Left ventricle myocardium superior (tissue), 1 donor: ENCODE results near the gene HECTD2. TPM values are rescaled to one million over a fixed set of nuclear protein-coding genes. Genes with fewer than 3 reads are reported as not detected.

Experiments
- ATAC-seq: fragments of 200-7000 bp; cut with Tn5 transposase; one replicate; pipeline ENCODE4 v1.9.1; 2020; ENCODE audit warnings: mild to moderate bottlenecking, moderate library complexity
- DNase-seq: peaks from one replicate; pipeline ENCODE4 v3.0.0-alpha.2; 2020
- intact Hi-C: fragments of 100-400 bp; cut with micrococcal nuclease; formaldehyde crosslinking; loops from one replicate; pipeline ENCODE4 v1.11.0; 2022
- total RNA-seq: library from RNA; stranded (reverse); fragmentation: NEBNext Ultra II Directional; extraction: Animal tissue kit (Norgen Biotek cat#: 25700); gene quantifications from one replicate; pipeline ENCODE4 v1.2.1, GENCODE V29; 2021
- donor health status: DM: no; HTN: yes; CAD: no; lungs with severe emphysema.

The HECTD2 gene
- total RNA-seq, 1 donor from 2014 or later = 3.0 TPM

- intact Hi-C loops = no loop called here
- DNase-seq (no peak), ATAC-seq (no peak)
Observed at GRCh38 chr10:91464500-91464899, 54.4 kb downstream of the HECTD2 start.

DNA sequence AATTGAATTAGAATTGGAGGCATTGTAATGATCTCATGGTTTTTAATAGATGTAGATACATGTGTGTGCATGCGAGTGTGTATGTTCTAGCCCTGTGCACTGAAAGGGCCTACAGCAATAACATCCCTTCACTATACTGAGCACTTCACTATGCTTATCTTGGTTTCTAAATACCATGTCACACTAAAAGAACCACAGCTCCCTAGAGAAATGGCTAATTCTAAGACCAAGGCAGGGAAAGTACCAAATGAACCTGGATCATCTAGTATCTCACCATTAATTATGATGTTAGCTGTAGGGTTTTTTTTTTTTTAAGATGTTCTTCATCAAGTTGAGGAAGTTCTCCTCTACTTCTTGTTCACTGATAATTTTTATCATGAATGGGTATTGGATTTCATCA is 55.1 kb downstream of the HECTD2 start:
- ATAC-seq = no peak
- intact Hi-C loops = no loop called here
- DNase-seq = no peak

- intact Hi-C loops = no loop called here
- ATAC-seq = no peak
- DNase-seq = peak; percentile 13
Observed at GRCh38 chr10:91467114-91467513, 57.0 kb downstream of the HECTD2 start.

DNA sequence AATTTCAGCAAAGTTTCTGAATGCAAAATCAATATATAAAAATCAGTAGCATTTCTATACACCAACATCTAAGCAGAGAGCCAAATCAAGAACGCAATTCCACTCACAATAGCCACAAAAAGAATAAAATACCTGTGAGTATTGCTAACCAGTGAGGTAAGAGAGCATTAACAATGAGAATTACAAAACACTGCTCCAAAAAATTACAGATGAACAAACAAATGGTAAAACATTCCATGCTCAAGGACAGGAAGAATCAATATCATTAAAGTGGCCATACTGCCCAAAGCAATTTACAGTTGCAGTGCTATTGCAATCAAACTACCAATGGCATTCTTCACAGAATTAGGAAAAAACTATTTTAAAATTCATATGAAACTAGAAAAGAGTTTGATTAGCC is 61.5 kb downstream of the HECTD2 start:
- ATAC-seq = no peak
- no peak for DNase-seq
- intact Hi-C loops = no loop called here

GRCh38 chr10:91472911-91473310 is 62.8 kb downstream of the HECTD2 start:
- ATAC-seq (no peak), DNase-seq (no peak)
- intact Hi-C loops = no loop called here

- ATAC-seq (no peak), DNase-seq (no peak)
- intact Hi-C loops = no loop called here
Observed at GRCh38 chr10:91474009-91474408, 63.9 kb downstream of the HECTD2 start.

DNA sequence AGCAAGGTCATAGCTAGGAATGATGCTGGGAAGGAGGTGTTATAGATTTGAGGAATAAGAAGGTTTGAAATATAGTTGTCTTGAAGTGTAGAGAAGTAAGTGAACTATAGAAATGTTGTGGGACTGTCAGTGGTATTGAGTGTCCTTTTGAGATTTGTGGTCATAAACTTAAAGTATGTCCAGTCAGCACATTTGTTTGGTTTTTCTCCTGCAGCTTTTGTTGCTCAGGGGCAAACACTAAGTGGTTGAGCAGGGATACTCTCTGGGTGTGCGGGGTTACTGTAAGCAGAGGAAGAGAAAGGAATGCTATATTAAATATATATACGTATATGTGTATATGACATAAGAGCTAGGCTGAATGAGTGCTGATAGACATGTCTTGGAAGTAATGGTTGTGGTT is 67.1 kb downstream of the HECTD2 start:
- ATAC-seq = no peak
- intact Hi-C loops = no loop called here

DNA sequence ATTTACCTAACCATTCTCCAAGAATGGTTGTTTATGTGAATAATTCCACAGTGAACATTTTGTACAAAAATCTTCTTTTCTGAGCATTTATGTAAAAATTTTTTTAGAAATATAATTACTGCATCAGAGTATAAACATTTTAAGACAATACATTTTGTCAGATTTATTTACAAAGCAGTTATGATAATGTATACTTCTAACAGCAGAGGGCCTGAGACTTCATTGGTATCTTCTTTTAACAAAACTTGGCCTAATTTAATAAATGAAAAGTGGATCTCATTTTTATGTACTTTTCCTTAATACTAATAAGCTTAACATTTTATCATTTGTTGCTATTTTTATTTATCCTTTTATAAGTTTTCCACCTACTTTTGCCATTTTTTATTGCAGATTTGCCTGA is 69.4 kb downstream of the HECTD2 start:
- no peak for ATAC-seq
- no peak for DNase-seq
- intact Hi-C loops = no loop called here

More for the DNA sequence above, 67.1 kb downstream of the HECTD2 start:
- no peak for DNase-seq

DNA sequence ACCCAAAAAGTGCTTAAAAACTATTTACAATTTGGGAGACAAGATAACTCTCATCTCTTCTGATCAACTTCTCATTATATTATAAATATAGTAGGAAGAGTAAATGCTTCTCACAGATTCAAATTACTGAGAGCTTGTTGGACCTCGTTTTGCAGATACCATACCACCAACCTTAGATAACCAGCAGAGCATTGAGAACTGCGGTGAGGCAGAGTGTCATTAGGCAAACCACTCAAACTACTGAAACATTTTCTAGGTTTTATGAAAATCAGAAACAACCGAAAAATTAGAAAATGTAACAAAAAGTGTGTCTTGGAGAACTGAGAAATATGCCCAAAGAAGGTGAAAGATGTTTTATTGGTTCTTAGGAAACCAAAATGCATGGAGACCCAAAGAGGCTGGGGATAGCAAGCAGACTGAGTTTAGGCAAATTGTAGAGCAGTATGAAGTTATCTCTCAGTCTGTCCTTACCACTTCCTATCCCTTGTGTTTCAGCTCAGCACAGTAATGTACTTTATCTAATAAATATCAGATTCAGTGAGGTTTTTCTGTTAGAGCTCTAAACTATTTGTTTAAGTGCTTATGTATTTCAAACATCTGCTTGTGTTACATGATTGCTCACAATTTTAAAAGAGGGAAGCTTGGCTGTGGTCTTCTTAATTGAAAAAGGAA is 77.9 kb downstream of the HECTD2 start:
- ATAC-seq = no peak
- intact Hi-C loops = no loop called here
- DNase-seq = no peak

GRCh38 chr10:91493313-91493712 is 83.2 kb downstream of the HECTD2 start:
- DNase-seq (no peak), ATAC-seq (no peak)
- intact Hi-C loops = no loop called here

- ATAC-seq (no peak), DNase-seq (no peak)
- intact Hi-C loops = loop anchor here (5.0 kb wide), 1 partner anchor 142 kb away; no protein-coding TSS in a partner anchor
Observed at GRCh38 chr10:91495402-91495801, 85.3 kb downstream of the HECTD2 start.

- no peak for DNase-seq
- intact Hi-C loops = loop anchor here (5.0 kb wide), 1 partner anchor 141 kb away; no protein-coding TSS in a partner anchor
- no peak for ATAC-seq
Observed at GRCh38 chr10:91496016-91496415, 85.9 kb downstream of the HECTD2 start.

GRCh38 chr10:91511549-91512330 is 101.6 kb downstream of the HECTD2 start:
- intact Hi-C loops = no loop called here
- no peak for DNase-seq
- ATAC-seq = no peak

DNA sequence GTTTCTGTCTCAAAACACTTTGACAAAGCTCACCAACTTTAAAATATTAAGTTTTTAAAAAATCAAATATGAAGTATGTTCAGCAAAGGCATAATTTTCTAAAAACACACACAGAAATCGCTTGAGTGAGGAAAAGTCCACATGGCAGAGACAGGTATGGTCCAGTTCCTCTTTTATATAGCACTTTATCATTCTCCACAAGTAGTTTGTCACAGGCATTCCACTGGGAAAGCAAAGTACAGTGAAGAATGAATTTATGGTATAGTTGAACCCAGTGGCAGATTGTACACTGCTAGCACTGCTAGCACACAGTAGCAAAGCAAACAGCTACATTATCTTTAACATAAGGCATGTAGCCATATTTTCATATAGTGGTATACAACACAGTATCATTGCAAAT is 102.3 kb downstream of the HECTD2 start:
- intact Hi-C loops = no loop called here
- no peak for ATAC-seq
- no peak for DNase-seq

DNA sequence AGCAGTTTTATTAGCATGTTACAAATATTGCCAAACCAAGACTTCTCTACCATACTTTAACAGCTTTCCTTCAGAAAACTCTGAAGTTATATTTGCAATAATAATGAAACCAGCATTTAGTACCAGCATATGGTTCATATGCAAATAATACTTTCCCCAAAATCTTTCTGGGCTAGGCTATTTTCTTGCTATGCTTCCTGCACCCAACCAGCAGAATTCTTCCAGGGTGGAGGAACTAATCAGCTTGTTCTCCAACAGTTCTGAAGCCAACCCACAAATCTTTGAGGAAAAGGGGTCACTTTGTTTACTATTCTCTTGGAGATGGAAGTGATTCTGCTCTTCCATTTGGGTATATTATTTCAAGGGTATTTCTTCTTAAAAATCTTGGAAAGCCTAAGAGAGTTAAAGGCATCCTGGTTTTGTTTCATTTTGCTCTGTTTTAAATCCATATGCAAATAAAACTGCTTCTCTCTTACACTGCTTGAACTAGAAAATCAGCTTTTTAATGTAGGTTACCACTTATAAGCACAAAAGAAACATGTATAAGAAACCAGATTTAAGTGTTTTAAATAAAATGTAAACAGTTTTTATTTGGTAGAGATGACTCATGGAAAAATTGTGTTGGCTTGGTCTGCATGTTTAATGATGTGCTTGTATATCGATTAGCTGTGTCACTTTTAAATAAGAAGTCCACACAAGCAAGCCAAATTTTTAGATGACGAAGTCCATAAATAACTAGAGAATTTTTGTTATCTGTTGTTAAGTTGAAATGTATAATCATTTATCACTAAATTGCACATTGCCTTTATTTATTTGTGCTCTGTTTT is 103.7 kb downstream of the HECTD2 start:
- DNase-seq = no peak
- intact Hi-C loops = no loop called here
- ATAC-seq = no peak

- intact Hi-C loops = no loop called here
- ATAC-seq (no peak), DNase-seq (no peak)
Observed at GRCh38 chr10:91514787-91515186, 104.6 kb downstream of the HECTD2 start.

DNA sequence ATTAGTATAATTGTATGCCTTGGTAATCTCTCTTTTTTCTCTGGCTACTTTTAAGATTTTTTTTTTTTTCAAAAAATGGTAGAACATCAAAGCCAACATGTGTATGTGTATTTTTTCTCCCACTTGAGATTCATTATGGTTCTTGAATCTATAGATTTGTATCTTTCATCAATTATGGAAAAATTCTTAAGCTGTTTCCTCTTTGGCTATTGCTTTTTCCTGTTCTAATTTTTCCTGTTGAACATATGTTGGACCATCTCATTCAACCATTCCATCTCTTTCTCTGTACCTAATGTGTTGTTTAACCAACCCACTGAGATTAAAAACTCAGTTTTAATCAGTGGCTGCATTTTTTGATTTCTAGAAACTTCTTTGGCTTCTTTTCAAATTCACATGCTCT is 107.2 kb downstream of the HECTD2 start:
- DNase-seq = no peak
- intact Hi-C loops = no loop called here

DNA sequence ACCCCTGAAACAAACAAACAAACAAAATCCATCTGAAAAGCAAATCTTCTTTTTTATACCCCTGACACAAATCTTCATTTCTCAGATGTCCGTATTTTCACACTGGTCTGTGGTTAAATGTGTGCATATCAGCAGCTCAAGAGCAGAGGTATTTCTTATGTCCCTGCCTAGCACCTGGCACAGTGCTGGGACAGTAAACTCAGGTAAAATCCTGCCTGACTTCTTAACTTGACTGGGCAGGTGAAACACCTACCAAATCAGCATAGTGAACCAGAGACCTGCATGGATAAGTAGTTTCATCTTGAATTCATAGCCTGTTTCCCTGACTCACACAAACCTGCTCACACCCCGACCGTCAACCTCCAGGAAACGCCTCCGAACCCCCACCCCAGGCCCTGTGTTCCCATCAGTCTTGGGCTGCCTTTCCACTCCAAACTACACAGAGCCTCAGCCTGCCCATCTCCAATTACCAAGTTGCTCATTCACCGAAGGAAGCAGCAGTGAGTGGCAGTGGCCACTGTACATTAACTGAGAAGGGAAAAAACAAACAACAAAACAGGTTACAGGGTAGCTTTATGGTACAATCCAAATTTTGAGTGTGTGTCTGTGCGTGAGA is 109.9 kb downstream of the HECTD2 start:
- intact Hi-C loops = no loop called here
- no peak for ATAC-seq

More for the DNA sequence above, 107.2 kb downstream of the HECTD2 start:
- ATAC-seq = no peak

GRCh38 chr10:91520661-91521060 is 110.5 kb downstream of the HECTD2 start:
- DNase-seq (peak; percentile 30), ATAC-seq (peak; percentile 90)
- intact Hi-C loops = no loop called here

More for the DNA sequence above, 109.9 kb downstream of the HECTD2 start:
- no peak for DNase-seq
